ENCODE data around the gene TCL1B.

TCL1B gene

GRCh38 chr14:95651821-95652583 is 34.2 kb upstream of the TCL1B start:
- DNase-seq (ENCODE audit: low read depth) = no peak
- no peak for TF ChIP-seq CTCF (IDR thresholded peaks at IDR 0.05; ENCODE audit: low read depth, low read length, missing control alignments)
- no peak overlapping the region for H3K4me3 ChIP-seq (ENCODE audit: low read depth, low read length)

- DNase-seq (ENCODE audit: low read depth) = no peak
- TF ChIP-seq CTCF (IDR thresholded peaks at IDR 0.05; ENCODE audit: low read depth, low read length, missing control alignments) = no peak
- no peak overlapping the region for H3K4me3 ChIP-seq (ENCODE audit: low read depth, low read length)
These were observed 33.5 kb upstream of the TCL1B start for GRCh38 chr14:95652690-95653089.

- no peak overlapping the region for H3K4me3 ChIP-seq (ENCODE audit: low read depth, low read length)
- TF ChIP-seq CTCF (IDR thresholded peaks at IDR 0.05; ENCODE audit: low read depth, low read length, missing control alignments) = no peak
- DNase-seq (ENCODE audit: low read depth) = no peak
These were observed 30.8 kb upstream of the TCL1B start for GRCh38 chr14:95655461-95655860.

GRCh38 chr14:95656634-95657033 is 29.6 kb upstream of the TCL1B start:
- no peak for TF ChIP-seq CTCF (IDR thresholded peaks at IDR 0.05; ENCODE audit: low read depth, low read length, missing control alignments)
- no peak for DNase-seq (ENCODE audit: low read depth)
- no peak overlapping the region for H3K4me3 ChIP-seq (ENCODE audit: low read depth, low read length)

GRCh38 chr14:95657454-95657853 is 28.8 kb upstream of the TCL1B start:
- no peak overlapping the region for H3K4me3 ChIP-seq (ENCODE audit: low read depth, low read length)
- no peak for TF ChIP-seq CTCF (IDR thresholded peaks at IDR 0.05; ENCODE audit: low read depth, low read length, missing control alignments)
- DNase-seq (ENCODE audit: low read depth) = no peak

- no peak for DNase-seq (ENCODE audit: low read depth)
- H3K4me3 ChIP-seq (ENCODE audit: low read depth, low read length) = no peak overlapping the region
- TF ChIP-seq CTCF (IDR thresholded peaks at IDR 0.05; ENCODE audit: low read depth, low read length, missing control alignments) = no peak
These were observed 26.8 kb upstream of the TCL1B start for GRCh38 chr14:95659293-95659989.
